GM19467 (cell line): ENCODE data around the gene TMEM225B.
A peak's percentile ranks its signal among the peaks of the same experiment; 100 is the strongest.
"Not testable (repeated sequence)": the region's sequence is repeated elsewhere in the genome, so short reads cannot be mapped to it uniquely, and the experiment has no call there.

Experiments
- ATAC-seq: cut with Tn5 transposase; IDR thresholded peaks from one replicate; pipeline ENCODE4 v1.9.1; 2021; ENCODE audit warnings: mild to moderate bottlenecking, moderate library complexity; ENCODE audit not compliant: unreplicated experiment

TMEM225B gene

GRCh38 chr7:99579281-99579955, 18.6 kb upstream of the TMEM225B start:
- ATAC-seq, result no peak

- ATAC-seq, result no peak
Measured at GRCh38 chr7:99579956-99580777, 17.9 kb upstream of the TMEM225B start.

GRCh38 chr7:99580778-99581332, 17.2 kb upstream of the TMEM225B start:
- ATAC-seq, result not testable (repeated sequence)

- ATAC-seq, result no peak
Measured at GRCh38 chr7:99588868-99589267, 9.2 kb upstream of the TMEM225B start.

- ATAC-seq, result no peak
Measured at GRCh38 chr7:99594948-99595745, 2.9 kb upstream of the TMEM225B start.

- no peak for ATAC-seq
Measured at GRCh38 chr7:99596408-99596955, 1.6 kb upstream of the TMEM225B start.

- no peak for ATAC-seq
Measured at GRCh38 chr7:99599836-99600235, 1.8 kb downstream of the TMEM225B start.

GRCh38 chr7:99601656-99602310, 3.7 kb downstream of the TMEM225B start:
- ATAC-seq, result no peak

- ATAC-seq, result no peak
Measured at GRCh38 chr7:99605527-99605926, 7.5 kb downstream of the TMEM225B start.

- no peak for ATAC-seq
Measured at GRCh38 chr7:99606531-99606930, 8.5 kb downstream of the TMEM225B start.

GRCh38 chr7:99607548-99607947, 9.5 kb downstream of the TMEM225B start:
- no peak for ATAC-seq

GRCh38 chr7:99614495-99614894, 16.4 kb downstream of the TMEM225B start:
- ATAC-seq, result no peak

GRCh38 chr7:99615989-99616358, 17.9 kb downstream of the TMEM225B start:
- no peak for ATAC-seq

- peak; percentile 90 for ATAC-seq
Measured at GRCh38 chr7:99616359-99617191, 18.5 kb downstream of the TMEM225B start, which contains the start of gene ZSCAN25. TSS of gene ZSCAN25 (plus strand) at chr7:99616946. CDS start at chr7:99619607, 2,661 bp downstream.

GRCh38 chr7:99617192-99617781, 19.2 kb downstream of the TMEM225B start:
- ATAC-seq, result peak; percentile 24

GRCh38 chr7:99618726-99619125, 20.7 kb downstream of the TMEM225B start:
- no peak for ATAC-seq

- ATAC-seq, result no peak
Measured at GRCh38 chr7:99619571-99620130, 21.6 kb downstream of the TMEM225B start.

- ATAC-seq, result no peak
Measured at GRCh38 chr7:99621271-99621670, 23.2 kb downstream of the TMEM225B start.

GRCh38 chr7:99622596-99622995, 24.5 kb downstream of the TMEM225B start:
- no peak for ATAC-seq
